ENCODE data around the gene MATCAP1. TPM values are rescaled to one million over a fixed set of nuclear protein-coding genes. Genes with fewer than 3 reads are reported as not detected.

Gene MATCAP1
- total RNA-seq, 1 experiment from 2014 or later = 51.2 TPM

DNA sequence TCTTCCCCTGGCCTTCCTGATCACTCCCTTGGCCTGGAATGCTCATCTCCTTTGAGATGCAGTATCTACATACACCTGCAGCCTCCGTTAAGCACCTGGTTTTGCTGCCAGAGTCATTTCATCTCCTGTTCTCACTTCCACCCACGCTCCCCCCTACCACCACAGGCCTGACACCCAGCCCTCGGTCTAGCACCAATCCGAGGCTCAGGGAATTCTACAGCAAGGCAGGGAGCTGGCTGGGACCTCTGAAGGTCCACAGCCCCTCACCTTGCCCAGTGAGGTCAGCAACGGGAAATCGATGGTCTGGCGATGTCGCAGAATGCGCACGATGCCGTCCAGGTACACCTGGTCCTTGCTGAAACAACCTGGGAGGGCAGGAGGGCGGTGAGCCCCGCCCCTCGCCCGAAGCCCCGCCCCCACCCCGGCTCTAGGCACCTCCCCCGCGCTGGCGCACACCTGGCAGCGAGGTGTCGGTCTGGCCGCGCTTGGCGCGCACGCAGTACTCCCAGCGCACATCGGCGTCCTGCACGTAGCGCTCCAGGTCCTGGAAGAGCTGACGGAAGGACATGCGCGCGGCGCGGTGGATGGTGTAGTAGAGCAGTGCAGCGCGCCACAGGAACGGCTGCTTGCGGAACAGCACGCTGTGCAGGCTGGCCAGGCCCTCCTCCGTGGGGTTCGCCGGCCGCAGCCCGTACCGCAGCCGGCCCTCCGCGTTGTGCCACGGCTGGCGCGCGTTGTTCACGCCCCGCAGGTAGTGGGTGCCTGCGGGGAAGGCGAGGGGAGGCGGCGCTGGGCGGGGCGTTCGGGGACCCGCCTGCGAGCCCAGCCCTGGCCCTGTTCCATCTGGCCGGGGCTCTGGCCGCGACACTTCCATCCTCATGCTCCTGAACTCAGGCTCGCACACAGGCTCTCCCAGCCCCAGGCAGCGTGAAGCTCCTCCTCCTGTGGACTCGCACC lies 5.7 kb downstream of the MATCAP1 start:
- Histone ChIP-seq H3K4me1 (ENCODE audit: insufficient read depth, low read length) (peaks cover 2% of the 10 kb centered on the region; the same call in 1 of the 2 replicates), H3K14ac (ENCODE audit: insufficient read depth, low read length) (peak overlapping the region; percentile 32; the same call in 1 of the 2 replicates), H3K9ac (ENCODE audit: extremely low read depth, insufficient read length, low read length) (no peak overlapping the region), H4K8ac (replicated peaks; ENCODE audit: insufficient read length, low read depth, low read length) (no peak overlapping the region), H3K27ac (ENCODE audit: insufficient read length, low read depth, low read length) (no peak overlapping the region), H2BK120ac (ENCODE audit: low read depth, low read length, poor library complexity, severe bottlenecking) (no peak overlapping the region), H3T11ph (ENCODE audit: low read length) (no peak overlapping the region), H3K56ac (ENCODE audit: insufficient read length, low read depth, low read length) (no peak overlapping the region), H3K27me3 (ENCODE audit: insufficient read depth, low read length) (peaks cover 17% of the 10 kb centered on the region; the same call in 1 of the 2 replicates), H4K20me1 (ENCODE audit: control insufficient read depth, insufficient read depth, insufficient read length) (no peaks in the 10 kb centered on the region), H4K91ac (ENCODE audit: insufficient read length, low read depth, low read length) (no peak overlapping the region), H3K4ac (ENCODE audit: low read depth, low read length) (no peak overlapping the region), H2AFZ (ENCODE audit: low read length) (no peak overlapping the region), H3K23ac (ENCODE audit: insufficient read length, low read depth, low read length) (no peak overlapping the region), H3K23me2 (ENCODE audit: insufficient read length, low read depth, low read length, poor library complexity, severe bottlenecking) (peaks cover 17% of the 10 kb centered on the region), H3K18ac (ENCODE audit: insufficient read length, low read depth, low read length) (no peak overlapping the region), H2BK20ac (ENCODE audit: low read depth, low read length, poor library complexity, severe bottlenecking) (no peak overlapping the region), H2BK12ac (ENCODE audit: insufficient read length, low read depth, low read length) (no peak overlapping the region), H2BK15ac (ENCODE audit: low read depth, low read length) (no peak overlapping the region), H2BK5ac (ENCODE audit: insufficient read length, low read length) (no peak overlapping the region), H3K9me3 (ENCODE audit: control insufficient read depth, low read depth, low read length) (no peaks in the 10 kb centered on the region), H3K79me2 (ENCODE audit: insufficient read depth, low read length) (no peaks in the 10 kb centered on the region), H2AK5ac (ENCODE audit: insufficient read length, low read length) (no peak overlapping the region), H3K4me2 (ENCODE audit: insufficient read depth, insufficient read length, low read length) (peak overlapping the region; percentile 48), H3K79me1 (ENCODE audit: insufficient read depth, low read depth, low read length, poor library complexity, severe bottlenecking) (no peaks in the 10 kb centered on the region), H4K5ac (ENCODE audit: insufficient read length, low read depth, low read length) (no peak overlapping the region)
- peaks cover 24 to 26% of the 10 kb centered on the region in 2 experiments for H3K4me1 Mint-ChIP-seq
- H3K4me3 Mint-ChIP-seq = peak overlapping the region; percentile 54 to 78
- TF ChIP-seq CTCF (conservative IDR thresholded peaks at IDR 0.05) = peak; percentile 20; the same call in 1 of the 3 replicates
- H3K9me3 Mint-ChIP-seq = no peaks in the 10 kb centered on the region; a peak in 1 of 5 replicates
- peak; percentile 97 for DNase-seq
- WGBS (ENCODE audit: extremely low coverage, insufficient read length, low lambda C conversion rate) = no CpG with 5 or more reads among the region's 73 CpGs
- H3K36me3 Mint-ChIP-seq (ENCODE audit: insufficient read depth in 1 of 3, low read depth in 3 of 3) = peaks cover 0 to 7% (median 6%) of the 10 kb centered on the region in 3 experiments; a peak in 2 of 7 replicates
- peaks cover 45% of the 10 kb centered on the region for H3K27me3 Mint-ChIP-seq (ENCODE audit: low read depth)
- H3K27ac Mint-ChIP-seq = no peak overlapping the region

Measured in H9 (cell line).